PC-3 (cell line): ENCODE data around the gene PIEZO2. TPM values are rescaled to one million over a fixed set of nuclear protein-coding genes. Genes with fewer than 3 reads are reported as not detected.

Source experiments
- ATAC-seq: fragments of 200-7000 bp; cut with Tn5 transposase; 2 replicates; pipeline ENCODE4 v1.9.1; 2020; ENCODE audit warnings: mild to moderate bottlenecking, moderate library complexity
- BruUV-seq: library from RNA; stranded (reverse); fragments of 400-500 nt; replicated peaks from 2 replicates; lab custom pipeline; 2021; lab: Mats Ljungman, UMichigan
- CTCF ChIA-PET: fragments of 300-600 bp; sonication (Branson Sonifier 250); formaldehyde crosslinking; loops from one replicate; lab custom pipeline; 2022; ENCODE audit warnings: antibody characterized with exemption; lab: Charles Lee
- POLR2A ChIA-PET: fragments of 300-600 bp; sonication (Branson Sonifier 250); formaldehyde crosslinking; loops from one replicate; lab custom pipeline; 2022; ENCODE audit warnings: antibody characterized with exemption; ENCODE audit not compliant: unreplicated experiment; lab: Charles Lee
- DNase-seq: peaks from one replicate; pipeline ENCODE4 v3.0.0-alpha.2; 2015
- H2AFZ ChIP-seq: fragments of 300-600 bp; sonication (generic); 2 replicates; pipeline ENCODE4 v1.6.0; 2016; ENCODE audit warnings: antibody characterized with exemption, low read length
- H3F3A ChIP-seq: fragments of 300-600 bp; sonication (generic); one replicate; pipeline ENCODE4 v1.6.0; 2017; ENCODE audit warnings: antibody characterized with exemption, low read length, control low read depth, mild to moderate bottlenecking; ENCODE audit not compliant: unreplicated experiment
- H3K27ac ChIP-seq: fragments of 300-600 bp; sonication (generic); 2 replicates; pipeline ENCODE4 v1.5.1; 2016; ENCODE audit warnings: mild to moderate bottlenecking, low read length
- H3K27me3 ChIP-seq: fragments of 300-600 bp; sonication (generic); 2 replicates; pipeline ENCODE4 v1.6.1; 2016; ENCODE audit warnings: low read length, mixed read lengths
- H3K36me3 ChIP-seq: fragments of 300-600 bp; sonication (generic); 2 replicates; pipeline ENCODE4 v1.6.1; 2016; ENCODE audit warnings: low read depth, mixed run types, low read length, mixed read lengths
- H3K4me1 ChIP-seq: fragments of 300-600 bp; sonication (generic); 2 replicates; pipeline ENCODE4 v1.5.1; 2016; ENCODE audit warnings: low read length; ENCODE audit not compliant: insufficient read depth
- H3K4me2 ChIP-seq: fragments of 300-600 bp; sonication (generic); 2 replicates; pipeline ENCODE4 v1.6.0; 2016; ENCODE audit warnings: low read length
- H3K4me3 ChIP-seq: fragments of 300-600 bp; sonication (generic); 2 replicates; pipeline ENCODE4 v1.5.1; 2016; ENCODE audit warnings: mild to moderate bottlenecking, low read length, mixed read lengths
- H3K79me2 ChIP-seq: fragments of 300-600 bp; sonication (generic); 2 replicates; pipeline ENCODE4 v1.6.1; 2017; ENCODE audit warnings: low read length, mixed read lengths
- H3K9ac ChIP-seq: fragments of 300-600 bp; sonication (generic); 2 replicates; pipeline ENCODE4 v1.6.0; 2016; ENCODE audit warnings: mild to moderate bottlenecking, low read length
- H3K9me2 ChIP-seq: fragments of 300-600 bp; sonication (generic); replicated peaks from 2 replicates; pipeline ENCODE4 v1.6.1; 2016; ENCODE audit warnings: mixed run types, low read length, mixed read lengths
- H3K9me3 ChIP-seq: fragments of 300-600 bp; sonication (generic); 2 replicates; pipeline ENCODE4 v1.6.1; 2016; ENCODE audit warnings: low read length, mixed read lengths
- H4K20me1 ChIP-seq: fragments of 300-600 bp; sonication (generic); 2 replicates; pipeline ENCODE4 v1.6.1; 2016; ENCODE audit warnings: low read length, mixed read lengths
- EZH2 ChIP-seq: fragments of 300-600 bp; sonication (generic); IDR thresholded peaks from one replicate; pipeline ENCODE4 v1.6.1; 2017; ENCODE audit warnings: antibody characterized with exemption, mild to moderate bottlenecking, low read length; ENCODE audit not compliant: unreplicated experiment
- EZH2phosphoT487 ChIP-seq: fragments of 300-600 bp; sonication (generic); IDR thresholded peaks from 2 replicates; pipeline ENCODE4 v1.6.1; 2018; ENCODE audit warnings: mild to moderate bottlenecking, antibody characterized with exemption, low read length, borderline replicate concordance
- intact Hi-C: fragments of 100-400 bp; cut with micrococcal nuclease; formaldehyde crosslinking; loops from 2 replicates; pipeline ENCODE4 v1.9.0; 2023
- total RNA-seq: library from RNA; depleted of rRNA; stranded (reverse); fragments of >200 nt; gene quantifications from 2 replicates; pipeline ENCODE4 v1.2.3, GENCODE V29; 2014
- TF ChIP-seq, protein P1 (sequence below): fragments of 300-600 bp; sonication (generic); conservative IDR thresholded peaks from 2 replicates; pipeline ENCODE4 v1.5.1; 2017; ENCODE audit warnings: antibody characterized with exemption, low read depth, mild to moderate bottlenecking, low read length

The PIEZO2 gene
- total RNA-seq, 1 experiment from 2014 or later, result not detected

DNA sequence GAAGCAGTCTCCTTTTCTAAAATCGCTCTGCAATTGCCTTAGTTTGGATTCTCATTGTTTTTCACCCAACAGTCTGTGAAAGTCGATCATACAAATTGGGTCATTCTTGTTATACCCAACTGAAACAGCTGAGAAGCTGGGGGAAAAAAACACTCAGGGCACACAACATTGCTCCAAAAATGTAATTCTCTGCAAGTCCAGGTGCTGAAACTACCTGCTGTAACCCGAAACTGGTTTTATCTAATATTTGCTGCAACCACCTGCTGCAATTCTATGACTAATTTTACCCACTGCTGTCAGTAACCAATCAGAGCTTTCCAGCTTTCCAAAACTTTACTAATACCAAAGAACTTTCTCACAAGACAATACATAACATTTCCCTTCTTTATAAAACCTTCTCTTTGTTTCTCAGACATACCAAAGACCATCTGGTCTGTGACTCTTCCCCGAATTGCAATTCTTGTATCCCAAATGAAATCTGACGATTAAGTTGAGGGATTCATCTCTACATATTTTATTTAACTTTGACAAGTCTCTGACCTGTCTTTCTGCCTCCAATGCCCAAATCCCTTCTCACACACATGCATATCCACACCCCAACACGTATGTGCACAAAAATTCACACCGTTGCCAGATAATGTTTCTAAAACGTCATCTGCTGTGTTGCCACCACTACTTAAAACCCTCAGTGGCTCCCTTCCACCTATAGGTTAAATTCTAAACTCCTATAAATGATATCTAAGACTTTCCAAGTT lies 198.3 kb downstream of the PIEZO2 start:
- no peak overlapping the region for H3K9ac ChIP-seq
- no peak overlapping the region for H3K4me3 ChIP-seq
- ATAC-seq (no peak), DNase-seq (no peak)
- peaks cover 7% of the 10 kb centered on the region; the same call in 1 of the 2 replicates for H3K9me3 ChIP-seq
- no peak overlapping the region for H2AFZ ChIP-seq
- no peak overlapping the region for H3K4me2 ChIP-seq
- intact Hi-C loops, result no loop called here
- H3K9me2 ChIP-seq, result no peaks in the 10 kb centered on the region
- BruUV-seq, result no TSS peak
- H3F3A ChIP-seq, result no peaks in the 10 kb centered on the region
- H3K36me3 ChIP-seq, result no peaks in the 10 kb centered on the region
- ChIA-PET POLR2A (no interaction called here), CTCF (no interaction called here)
- no peaks in the 10 kb centered on the region for H3K79me2 ChIP-seq
- no peak overlapping the region for H3K27ac ChIP-seq
- H3K27me3 ChIP-seq, result peaks cover 18% of the 10 kb centered on the region; the same call in 1 of the 2 replicates
- TF ChIP-seq EZH2 (no peak), EZH2phosphoT487 (no peak)
- TF ChIP-seq, protein P1, sequence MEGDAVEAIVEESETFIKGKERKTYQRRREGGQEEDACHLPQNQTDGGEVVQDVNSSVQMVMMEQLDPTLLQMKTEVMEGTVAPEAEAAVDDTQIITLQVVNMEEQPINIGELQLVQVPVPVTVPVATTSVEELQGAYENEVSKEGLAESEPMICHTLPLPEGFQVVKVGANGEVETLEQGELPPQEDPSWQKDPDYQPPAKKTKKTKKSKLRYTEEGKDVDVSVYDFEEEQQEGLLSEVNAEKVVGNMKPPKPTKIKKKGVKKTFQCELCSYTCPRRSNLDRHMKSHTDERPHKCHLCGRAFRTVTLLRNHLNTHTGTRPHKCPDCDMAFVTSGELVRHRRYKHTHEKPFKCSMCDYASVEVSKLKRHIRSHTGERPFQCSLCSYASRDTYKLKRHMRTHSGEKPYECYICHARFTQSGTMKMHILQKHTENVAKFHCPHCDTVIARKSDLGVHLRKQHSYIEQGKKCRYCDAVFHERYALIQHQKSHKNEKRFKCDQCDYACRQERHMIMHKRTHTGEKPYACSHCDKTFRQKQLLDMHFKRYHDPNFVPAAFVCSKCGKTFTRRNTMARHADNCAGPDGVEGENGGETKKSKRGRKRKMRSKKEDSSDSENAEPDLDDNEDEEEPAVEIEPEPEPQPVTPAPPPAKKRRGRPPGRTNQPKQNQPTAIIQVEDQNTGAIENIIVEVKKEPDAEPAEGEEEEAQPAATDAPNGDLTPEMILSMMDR, result no peak
- no peaks in the 10 kb centered on the region for H3K4me1 ChIP-seq
- H4K20me1 ChIP-seq, result no peaks in the 10 kb centered on the region

- Histone ChIP-seq H3K9me2 (no peaks in the 10 kb centered on the region), H3F3A (no peaks in the 10 kb centered on the region), H3K9ac (no peak overlapping the region), H3K4me3 (no peak overlapping the region), H3K27ac (no peak overlapping the region), H4K20me1 (no peaks in the 10 kb centered on the region), H2AFZ (no peak overlapping the region), H3K9me3 (peaks cover 14% of the 10 kb centered on the region), H3K27me3 (peaks cover 18% of the 10 kb centered on the region; the same call in 1 of the 2 replicates), H3K36me3 (no peaks in the 10 kb centered on the region), H3K4me2 (no peak overlapping the region), H3K4me1 (no peaks in the 10 kb centered on the region), H3K79me2 (no peaks in the 10 kb centered on the region)
- ChIA-PET POLR2A (interaction anchor here (0.6 kb wide), 1 partner anchor 8 kb away, joined by 5 read pairs; no protein-coding TSS in a partner anchor), CTCF (no interaction called here)
- ATAC-seq, result no peak
- BruUV-seq, result no TSS peak
- DNase-seq, result no peak
- intact Hi-C loops, result no loop called here
- no peak for TF ChIP-seq EZH2phosphoT487
- TF ChIP-seq, protein P1, result no peak
- TF ChIP-seq EZH2, result no peak
Observed at GRCh38 chr18:10950080-10950875, 199.1 kb downstream of the PIEZO2 start.
